ENCODE measurements around the gene PHF12.

The PHF12 gene

DNA sequence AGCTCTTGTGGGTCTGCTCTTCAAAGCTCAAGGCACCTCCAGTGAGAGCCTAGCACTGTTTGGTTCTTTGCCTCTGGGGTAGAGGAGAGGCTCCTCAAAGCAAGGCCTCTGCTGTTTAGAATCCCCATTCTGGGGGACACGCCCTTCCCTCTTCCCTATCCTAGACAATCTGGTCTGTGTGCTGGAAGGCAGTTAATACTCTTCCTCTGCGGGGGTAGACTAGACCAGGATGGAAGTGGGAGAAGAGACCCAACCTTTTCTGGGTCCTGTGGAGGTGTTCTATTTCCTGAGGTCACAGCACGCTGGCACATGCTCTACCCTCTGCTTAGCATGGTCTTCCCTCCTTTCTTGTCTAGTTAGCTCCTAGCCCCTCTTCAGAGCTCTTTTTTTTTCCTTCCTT, 88.8 kb downstream of the PHF12 start:
- no peak overlapping the region for H3K4me3 ChIP-seq (ENCODE audit: low read length)
- peaks cover 19% of the 10 kb centered on the region for H3K4me1 ChIP-seq (ENCODE audit: control insufficient read depth, low read length)
- H4K20me1 ChIP-seq (ENCODE audit: control insufficient read depth, insufficient read depth, low read depth, low read length), result no peaks in the 10 kb centered on the region
- H3K9me3 ChIP-seq (ENCODE audit: control insufficient read depth, insufficient read depth, low read length), result no peaks in the 10 kb centered on the region
- no peaks in the 10 kb centered on the region for H3F3A ChIP-seq (ENCODE audit: control insufficient read depth, insufficient read depth)
- no peaks in the 10 kb centered on the region for H3K27me3 ChIP-seq (ENCODE audit: control insufficient read depth, low read length)
- H3K4me2 ChIP-seq (ENCODE audit: low read length), result no peak overlapping the region
- H3K36me3 ChIP-seq (ENCODE audit: control insufficient read depth, low read length), result peaks cover 27% of the 10 kb centered on the region
- H3K9me2 ChIP-seq (replicated peaks; ENCODE audit: control insufficient read depth, low read length), result no peaks in the 10 kb centered on the region
- no peak for TF ChIP-seq EZH2phosphoT487 (IDR thresholded peaks at IDR 0.05; ENCODE audit: borderline replicate concordance, low read length)
- TF ChIP-seq, protein P1, sequence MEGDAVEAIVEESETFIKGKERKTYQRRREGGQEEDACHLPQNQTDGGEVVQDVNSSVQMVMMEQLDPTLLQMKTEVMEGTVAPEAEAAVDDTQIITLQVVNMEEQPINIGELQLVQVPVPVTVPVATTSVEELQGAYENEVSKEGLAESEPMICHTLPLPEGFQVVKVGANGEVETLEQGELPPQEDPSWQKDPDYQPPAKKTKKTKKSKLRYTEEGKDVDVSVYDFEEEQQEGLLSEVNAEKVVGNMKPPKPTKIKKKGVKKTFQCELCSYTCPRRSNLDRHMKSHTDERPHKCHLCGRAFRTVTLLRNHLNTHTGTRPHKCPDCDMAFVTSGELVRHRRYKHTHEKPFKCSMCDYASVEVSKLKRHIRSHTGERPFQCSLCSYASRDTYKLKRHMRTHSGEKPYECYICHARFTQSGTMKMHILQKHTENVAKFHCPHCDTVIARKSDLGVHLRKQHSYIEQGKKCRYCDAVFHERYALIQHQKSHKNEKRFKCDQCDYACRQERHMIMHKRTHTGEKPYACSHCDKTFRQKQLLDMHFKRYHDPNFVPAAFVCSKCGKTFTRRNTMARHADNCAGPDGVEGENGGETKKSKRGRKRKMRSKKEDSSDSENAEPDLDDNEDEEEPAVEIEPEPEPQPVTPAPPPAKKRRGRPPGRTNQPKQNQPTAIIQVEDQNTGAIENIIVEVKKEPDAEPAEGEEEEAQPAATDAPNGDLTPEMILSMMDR (IDR thresholded peaks at IDR 0.05; ENCODE audit: low read depth, low read length, poor library complexity, severe bottlenecking), result no peak
- no peak overlapping the region for H3K27ac ChIP-seq (ENCODE audit: low read depth, low read length)
- H3K79me2 ChIP-seq (ENCODE audit: control insufficient read depth, low read length), result no peaks in the 10 kb centered on the region

DNA sequence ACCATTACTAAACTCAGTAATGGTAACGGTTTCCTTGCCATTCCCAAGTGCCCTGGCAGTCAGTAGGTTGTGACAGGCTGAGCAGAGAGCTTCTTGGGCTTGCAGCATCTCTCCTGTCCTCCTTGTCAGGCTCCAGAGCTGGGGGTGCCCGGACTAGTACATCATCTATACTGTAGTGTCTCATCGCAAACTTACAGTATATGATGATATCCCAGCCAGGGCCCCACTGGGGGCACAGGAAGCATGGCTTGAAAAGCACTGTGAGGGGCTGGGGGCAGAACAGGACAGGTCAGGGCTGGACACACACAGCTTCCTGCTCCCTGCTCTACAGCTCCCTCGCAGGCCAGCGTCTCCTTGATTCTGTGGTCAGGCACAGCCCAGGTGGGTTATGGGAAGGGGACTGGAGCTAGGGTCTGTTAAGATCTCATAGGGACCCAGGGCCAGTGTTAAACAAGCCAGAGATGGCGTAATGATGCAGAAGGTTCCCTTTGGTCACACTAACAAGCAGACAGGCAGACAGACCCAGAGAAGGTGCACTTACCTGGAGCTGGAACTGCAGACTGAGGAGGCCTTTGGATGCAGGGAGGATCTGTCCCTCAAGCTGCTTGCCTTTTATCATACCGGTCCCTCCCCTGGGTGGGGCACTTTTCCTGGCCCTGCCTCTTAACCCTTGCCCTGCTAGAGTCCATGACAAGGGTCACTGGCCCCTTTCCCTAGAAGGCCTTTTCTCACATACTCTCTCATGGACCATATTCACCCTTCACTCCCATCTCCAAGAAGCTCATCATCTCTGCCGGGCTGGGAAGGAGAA, 89.7 kb downstream of the PHF12 start:
- Histone ChIP-seq H3K27me3 (ENCODE audit: control insufficient read depth, low read length) (no peaks in the 10 kb centered on the region), H3K36me3 (ENCODE audit: control insufficient read depth, low read length) (peaks cover 27% of the 10 kb centered on the region)

GRCh38 chr17:28860363-28860808, 90.9 kb downstream of the PHF12 start:
- H3K4me3 ChIP-seq (ENCODE audit: low read length), result no peak overlapping the region
- H3K9me3 ChIP-seq (ENCODE audit: control insufficient read depth, insufficient read depth, low read length), result no peaks in the 10 kb centered on the region
- H3K9me2 ChIP-seq (replicated peaks; ENCODE audit: control insufficient read depth, low read length), result no peaks in the 10 kb centered on the region
- no peak for TF ChIP-seq EZH2phosphoT487 (IDR thresholded peaks at IDR 0.05; ENCODE audit: borderline replicate concordance, low read length)
- TF ChIP-seq, protein P1 (IDR thresholded peaks at IDR 0.05; ENCODE audit: low read depth, low read length, poor library complexity, severe bottlenecking), result no peak
- H3K36me3 ChIP-seq (ENCODE audit: control insufficient read depth, low read length), result peaks cover 31% of the 10 kb centered on the region
- peaks cover 14% of the 10 kb centered on the region for H3K4me1 ChIP-seq (ENCODE audit: control insufficient read depth, low read length)
- no peak overlapping the region for H3K27ac ChIP-seq (ENCODE audit: low read depth, low read length)
- no peaks in the 10 kb centered on the region for H3K27me3 ChIP-seq (ENCODE audit: control insufficient read depth, low read length)
- H3K4me2 ChIP-seq (ENCODE audit: low read length), result no peak overlapping the region
- H4K20me1 ChIP-seq (ENCODE audit: control insufficient read depth, insufficient read depth, low read depth, low read length), result no peaks in the 10 kb centered on the region
- H3K79me2 ChIP-seq (ENCODE audit: control insufficient read depth, low read length), result peaks cover 10% of the 10 kb centered on the region
- no peaks in the 10 kb centered on the region for H3F3A ChIP-seq (ENCODE audit: control insufficient read depth, insufficient read depth)

More for the DNA sequence above, 89.7 kb downstream of the PHF12 start:
- H3F3A ChIP-seq (ENCODE audit: control insufficient read depth, insufficient read depth), result no peaks in the 10 kb centered on the region
- TF ChIP-seq, protein P1 (IDR thresholded peaks at IDR 0.05; ENCODE audit: low read depth, low read length, poor library complexity, severe bottlenecking), result no peak
- TF ChIP-seq EZH2phosphoT487 (IDR thresholded peaks at IDR 0.05; ENCODE audit: borderline replicate concordance, low read length), result no peak
- H3K9me3 ChIP-seq (ENCODE audit: control insufficient read depth, insufficient read depth, low read length), result no peaks in the 10 kb centered on the region
- peaks cover 17% of the 10 kb centered on the region for H3K4me1 ChIP-seq (ENCODE audit: control insufficient read depth, low read length)
- no peaks in the 10 kb centered on the region for H3K79me2 ChIP-seq (ENCODE audit: control insufficient read depth, low read length)
- H3K4me3 ChIP-seq (ENCODE audit: low read length), result no peak overlapping the region
- no peaks in the 10 kb centered on the region for H3K9me2 ChIP-seq (replicated peaks; ENCODE audit: control insufficient read depth, low read length)
- H3K27ac ChIP-seq (ENCODE audit: low read depth, low read length), result no peak overlapping the region
- H4K20me1 ChIP-seq (ENCODE audit: control insufficient read depth, insufficient read depth, low read depth, low read length), result no peaks in the 10 kb centered on the region
- no peak overlapping the region for H3K4me2 ChIP-seq (ENCODE audit: low read length)
